ENCODE data around the gene ERGIC3. TPM values are rescaled to one million over a fixed set of nuclear protein-coding genes. Genes with fewer than 3 reads are reported as not detected.

The ERGIC3 gene
- polyA plus RNA-seq, 3 donors, result 348 to 369 (median 365) TPM

DNA sequence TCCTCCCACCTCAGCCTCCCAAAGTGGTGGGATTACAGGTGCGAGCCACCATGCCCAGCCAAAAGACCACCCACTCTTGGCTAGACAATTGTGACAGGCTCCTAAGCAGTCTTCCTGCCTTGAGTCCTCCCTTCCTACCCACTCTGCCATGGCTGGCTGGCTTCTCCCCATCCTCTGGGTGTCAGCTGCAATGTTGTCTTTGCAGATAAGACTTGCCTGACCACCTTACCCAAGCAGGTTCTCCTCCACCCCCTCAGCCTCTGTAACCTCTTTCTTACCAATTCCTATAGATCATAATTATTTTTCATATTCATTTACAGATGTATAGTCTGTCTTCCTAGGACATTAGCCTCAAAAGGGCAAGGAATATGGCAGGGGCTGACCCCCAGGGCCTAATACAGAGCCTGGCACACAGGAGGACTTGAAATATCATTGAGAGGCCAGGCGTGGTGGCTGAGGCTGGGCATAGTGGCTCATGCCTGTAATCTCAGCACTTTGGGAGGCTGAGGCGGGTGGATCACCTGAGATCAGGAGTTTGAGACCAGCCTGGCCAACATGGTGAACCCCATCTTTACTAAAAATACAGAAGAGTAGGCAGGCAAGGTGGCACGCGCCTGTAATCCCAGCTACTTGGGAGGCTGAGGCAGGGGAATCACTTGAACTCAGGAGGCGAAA is 45.0 kb downstream of the ERGIC3 start:
- no peak for DNase-seq

DNA sequence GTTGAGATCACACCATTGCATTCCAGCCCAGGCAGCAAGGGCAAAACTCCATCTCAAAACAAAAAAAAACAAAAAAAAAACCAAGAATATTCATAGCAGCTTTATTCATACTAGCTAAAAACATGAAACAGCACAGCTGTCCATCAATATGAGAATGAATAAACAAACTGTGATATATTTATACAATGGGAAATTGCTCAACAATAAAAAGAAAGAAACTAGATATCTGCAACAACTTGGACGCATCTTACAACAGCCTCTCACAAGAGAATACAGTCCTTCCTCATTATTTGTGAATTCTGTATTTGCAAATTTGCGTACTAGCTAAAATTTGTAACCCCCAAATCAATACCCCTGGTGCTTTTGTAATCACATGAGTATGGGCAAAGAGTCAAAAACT is 45.6 kb downstream of the ERGIC3 start:
- no peak for DNase-seq

DNA sequence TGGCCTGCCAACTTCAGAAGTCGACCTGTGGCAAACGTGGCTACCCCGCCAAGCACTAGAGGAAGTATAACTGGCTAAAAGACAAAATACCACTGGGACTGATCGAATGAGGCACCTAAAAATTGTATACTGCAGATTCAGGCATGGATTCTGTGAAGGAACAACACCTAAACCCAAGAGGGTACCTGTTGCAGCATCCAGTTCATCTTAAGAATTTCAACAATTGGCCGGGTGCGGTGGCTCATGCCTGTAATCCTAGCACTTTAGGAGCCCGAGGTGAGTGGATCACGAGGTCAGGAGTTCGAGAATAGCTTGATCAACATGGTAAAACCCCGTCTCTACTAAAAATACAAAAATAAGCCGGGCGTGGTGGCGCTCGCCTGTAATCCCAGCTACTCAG is 46.5 kb downstream of the ERGIC3 start:
- no peak for DNase-seq

DNA sequence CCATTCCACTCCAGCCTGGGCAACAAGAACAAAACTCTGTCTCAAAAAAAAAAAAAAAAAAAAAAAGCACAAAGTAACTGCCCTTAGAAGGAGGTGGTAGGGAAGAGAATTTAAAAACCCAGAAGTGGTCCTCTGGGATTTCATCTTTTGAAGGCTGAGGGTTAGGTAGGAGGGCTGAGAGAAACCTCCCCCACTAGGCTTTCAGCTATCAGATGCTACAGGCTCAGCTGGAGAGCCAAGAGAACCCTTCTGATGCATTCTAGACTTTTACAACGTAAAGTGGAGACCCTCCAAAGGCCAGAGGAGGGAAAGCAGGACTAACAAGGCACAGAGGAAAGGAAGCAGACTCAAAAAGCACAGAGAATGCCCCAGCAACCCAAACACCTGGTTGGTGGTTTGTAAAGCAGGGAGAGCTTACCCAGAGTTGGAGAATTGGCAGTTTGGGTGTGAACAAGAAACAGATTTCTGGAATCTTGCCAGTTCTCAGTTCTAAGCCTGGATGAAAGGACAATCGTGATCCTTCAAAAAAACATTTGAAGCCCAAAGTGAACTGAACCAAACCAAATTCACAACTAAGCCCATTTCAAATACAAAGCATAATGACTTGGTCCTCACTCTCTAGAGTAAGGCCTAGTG is 50.6 kb downstream of the ERGIC3 start:
- no peak for DNase-seq

DNA sequence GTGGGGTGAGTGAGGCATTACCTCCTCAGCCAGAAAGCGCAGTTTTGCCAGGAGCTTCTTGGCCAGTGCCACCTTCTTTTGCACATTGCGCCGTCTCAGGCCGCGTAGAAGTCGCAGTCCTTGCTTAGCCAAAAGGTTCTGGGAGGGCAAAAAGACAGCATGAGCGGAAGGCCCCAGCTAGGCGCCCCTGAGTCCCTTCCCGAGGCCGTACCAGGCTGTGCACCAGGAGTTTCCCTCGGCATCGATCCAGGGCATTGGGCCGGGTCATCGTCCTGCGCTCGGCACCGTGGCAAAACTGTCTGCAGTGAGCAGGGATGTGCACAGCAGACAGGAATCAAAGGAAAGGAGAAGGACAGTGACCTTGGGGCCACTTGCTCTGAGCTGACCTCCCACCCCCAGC is 53.6 kb downstream of the ERGIC3 start:
- DNase-seq, result no peak

DNA sequence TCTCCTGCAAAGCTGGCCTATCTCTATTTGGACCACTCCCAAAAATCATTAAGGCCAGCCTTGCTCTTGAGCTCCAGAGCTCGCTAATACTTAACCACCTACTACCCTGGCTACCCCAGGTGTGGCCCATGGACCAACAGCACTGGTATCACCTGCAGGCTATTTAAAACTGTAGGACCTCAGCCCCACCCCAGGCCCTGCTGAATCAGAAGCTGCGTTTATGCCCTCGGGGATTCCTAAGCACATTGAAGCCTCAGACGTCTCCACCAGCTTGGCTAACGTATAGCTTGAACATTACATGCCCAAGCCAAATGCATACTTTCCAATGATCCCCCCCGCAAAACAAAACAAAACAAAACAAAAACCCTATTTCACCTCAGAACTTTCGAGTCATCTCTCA is 54.0 kb downstream of the ERGIC3 start:
- no peak for DNase-seq

DNA sequence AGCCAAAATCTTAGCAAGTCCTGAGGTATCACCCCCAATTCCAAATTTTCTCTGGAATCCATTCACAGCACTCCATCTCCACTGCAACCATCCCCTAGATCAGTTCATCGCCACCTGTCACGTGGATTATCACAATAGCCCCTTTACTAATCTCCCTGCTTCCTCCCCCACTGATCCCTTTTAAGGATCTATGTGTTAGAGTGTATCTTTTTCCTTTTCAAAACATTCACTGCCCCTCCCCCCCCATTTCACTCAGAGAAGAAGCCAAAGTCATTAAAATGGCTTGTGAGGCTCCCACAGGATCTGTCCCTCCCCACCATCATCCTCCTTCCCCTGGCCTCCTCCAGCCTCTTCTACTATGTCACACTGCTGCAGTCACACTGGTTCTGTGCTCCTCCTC is 55.3 kb downstream of the ERGIC3 start:
- no peak for DNase-seq

DNA sequence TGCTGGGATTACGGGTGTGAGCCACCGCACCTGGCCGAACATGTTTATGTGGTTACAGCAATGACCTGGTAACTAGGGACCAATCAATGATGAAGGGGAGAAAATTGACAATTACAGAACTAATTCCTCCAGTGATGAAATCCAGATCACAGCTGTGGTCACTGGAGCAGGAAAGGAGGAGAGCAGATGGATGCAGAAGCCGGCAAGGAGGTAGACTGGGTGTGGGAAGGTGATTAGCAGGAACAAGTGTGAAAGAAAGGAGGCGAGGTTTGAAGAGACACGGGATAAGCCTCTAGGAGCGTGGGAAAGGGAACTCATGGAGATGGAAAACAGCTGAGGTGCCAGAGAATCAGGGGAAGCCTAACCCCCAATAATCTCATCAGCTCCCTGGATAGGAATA is 56.6 kb downstream of the ERGIC3 start:
- DNase-seq, result no peak

DNA sequence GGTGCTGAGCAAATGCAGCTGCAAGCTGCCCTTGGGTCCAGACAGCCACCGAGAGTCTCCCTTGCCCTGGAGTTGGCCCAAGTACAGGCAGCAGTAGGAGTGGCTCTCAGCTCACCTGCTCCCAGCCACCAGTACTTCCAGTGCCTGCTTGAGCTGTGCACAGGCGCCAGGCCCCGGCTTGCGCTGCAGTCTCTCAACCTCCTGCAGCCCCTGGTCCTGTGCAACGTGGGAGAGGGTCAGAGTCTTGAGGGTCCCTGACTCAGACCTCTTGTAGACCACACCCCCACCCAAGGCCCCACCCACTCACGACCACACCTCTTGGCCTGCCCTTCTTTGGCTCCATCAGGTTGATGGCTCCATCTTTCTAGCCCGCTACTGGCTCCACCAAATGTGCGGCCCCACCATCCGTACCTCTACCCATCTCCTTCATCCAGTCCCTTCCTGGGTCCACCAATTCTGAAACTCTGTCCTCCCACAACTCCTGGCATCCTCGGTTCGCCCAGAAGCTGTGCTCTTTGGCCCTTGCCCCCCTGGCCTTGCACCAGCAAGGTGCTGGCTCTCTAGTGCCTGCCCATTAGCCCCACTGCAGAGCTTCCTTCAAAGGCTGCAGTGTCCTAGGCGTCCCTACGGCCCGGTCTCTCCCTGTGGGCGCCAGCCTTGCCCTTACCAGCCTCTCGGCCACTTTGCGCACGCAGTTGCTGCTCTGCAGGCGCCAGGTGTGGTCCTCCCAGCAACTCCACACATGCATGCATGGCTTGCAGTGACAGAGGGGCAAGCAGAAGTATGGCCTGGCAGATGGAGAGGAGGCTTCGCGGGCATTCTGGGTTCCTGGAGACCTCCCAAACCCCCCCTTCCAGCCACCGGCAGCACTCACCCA is 57.3 kb downstream of the ERGIC3 start:
- DNase-seq, result no peak

DNA sequence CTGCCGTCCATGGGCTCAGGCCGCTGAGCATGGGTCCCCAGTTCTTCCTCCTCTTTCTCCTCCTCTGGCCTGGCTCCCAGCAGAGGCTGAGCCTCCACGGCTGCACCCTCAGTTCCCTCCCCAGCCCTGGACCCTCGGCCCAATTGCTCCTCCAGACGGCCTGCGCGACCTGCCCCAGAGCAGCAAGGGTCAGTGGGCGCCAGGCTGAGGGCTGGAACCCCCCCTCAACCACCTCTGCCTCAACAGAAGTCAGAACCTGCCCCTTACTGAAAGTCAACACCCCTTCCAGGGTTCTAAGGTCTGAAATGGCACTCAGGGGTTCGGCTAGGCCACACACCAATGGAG is 57.9 kb downstream of the ERGIC3 start:
- no peak for DNase-seq

DNA sequence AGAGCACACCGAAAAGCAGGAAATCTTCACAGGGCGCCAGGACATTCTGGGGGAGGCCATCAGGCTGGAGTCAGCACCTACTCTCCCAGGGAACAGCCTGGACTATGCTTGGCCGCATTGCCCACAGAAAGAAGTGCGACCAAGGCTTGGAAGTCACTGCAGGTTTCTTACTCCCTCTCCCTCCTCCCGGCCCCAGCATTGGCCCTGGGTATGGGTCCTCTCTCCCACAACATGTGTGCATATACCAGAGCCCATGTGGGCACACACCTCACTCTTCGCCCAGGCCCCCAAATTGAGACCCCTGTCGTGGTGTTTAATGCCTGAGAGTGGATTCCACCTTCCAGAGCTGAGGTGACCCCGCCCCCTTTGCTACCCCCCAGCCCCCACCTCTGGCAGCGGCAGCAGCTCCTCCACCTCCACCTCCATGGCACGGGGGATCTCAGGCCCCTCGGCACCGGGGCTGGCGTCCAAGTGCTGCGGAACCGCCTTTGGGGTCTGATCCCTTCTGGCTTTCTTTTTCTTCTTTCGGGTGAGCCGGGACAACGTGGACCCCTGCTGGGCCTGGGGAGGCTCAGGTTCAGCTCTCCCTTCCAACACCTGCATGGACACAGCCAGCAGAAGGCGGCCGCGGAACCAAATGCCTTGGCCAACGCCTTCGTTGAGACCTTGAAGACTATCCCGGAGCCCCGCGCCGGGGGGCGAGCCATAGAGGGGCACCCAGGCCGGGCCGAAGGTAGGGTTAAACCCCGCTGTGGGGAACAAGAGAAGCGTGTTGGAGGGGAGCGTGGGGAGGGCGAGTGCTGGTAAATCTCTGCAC is 58.5 kb downstream of the ERGIC3 start:
- no peak for DNase-seq

DNA sequence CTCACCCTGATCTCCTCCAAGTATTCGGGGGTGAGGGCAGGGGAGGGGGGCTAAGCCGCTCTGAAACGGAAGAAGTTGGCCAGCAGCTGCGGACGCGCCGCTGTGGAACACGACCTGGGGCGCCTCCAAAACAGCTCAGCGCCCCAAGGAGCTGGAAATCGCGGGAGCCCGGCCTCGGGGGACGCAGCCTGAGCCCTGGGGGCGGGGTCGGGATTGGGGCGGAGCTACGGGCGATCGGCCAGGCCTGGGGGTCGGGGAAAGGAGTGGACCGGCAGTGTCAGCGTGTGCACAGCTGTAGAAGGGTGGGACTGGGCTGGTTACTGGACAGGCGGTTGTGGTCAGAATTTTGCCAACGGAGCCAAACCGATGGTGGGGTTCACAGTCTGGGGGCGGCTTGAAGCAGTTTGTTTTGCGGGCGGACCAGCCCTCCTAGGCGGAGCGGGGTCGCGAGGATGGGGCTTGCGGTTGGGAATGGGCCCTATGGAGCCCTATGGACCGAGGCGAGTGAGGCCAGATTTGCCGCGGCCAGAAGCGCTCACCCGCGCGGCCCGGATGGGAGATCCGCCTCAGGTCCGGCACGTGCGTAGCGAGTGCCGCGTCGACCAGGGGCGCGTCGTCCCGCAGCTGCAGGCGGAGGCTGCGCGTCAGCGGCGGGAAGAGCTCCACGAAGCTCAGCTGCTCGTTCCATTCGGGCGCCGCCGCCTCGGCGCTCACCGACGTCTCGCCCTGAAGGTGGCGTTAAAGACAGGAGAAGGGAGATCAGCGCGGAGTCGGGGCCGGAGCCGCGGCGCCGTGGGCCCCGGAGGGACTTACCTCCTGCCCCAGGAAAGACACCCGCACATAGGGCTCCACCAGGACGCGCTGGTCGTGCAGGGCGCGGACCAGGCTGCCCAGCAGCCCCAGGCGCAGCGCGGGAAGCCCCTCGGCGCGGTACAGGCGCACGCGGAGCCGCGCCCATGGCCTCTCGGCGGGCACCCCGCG is 59.4 kb downstream of the ERGIC3 start:
- peak; percentile 63 for DNase-seq

DNA sequence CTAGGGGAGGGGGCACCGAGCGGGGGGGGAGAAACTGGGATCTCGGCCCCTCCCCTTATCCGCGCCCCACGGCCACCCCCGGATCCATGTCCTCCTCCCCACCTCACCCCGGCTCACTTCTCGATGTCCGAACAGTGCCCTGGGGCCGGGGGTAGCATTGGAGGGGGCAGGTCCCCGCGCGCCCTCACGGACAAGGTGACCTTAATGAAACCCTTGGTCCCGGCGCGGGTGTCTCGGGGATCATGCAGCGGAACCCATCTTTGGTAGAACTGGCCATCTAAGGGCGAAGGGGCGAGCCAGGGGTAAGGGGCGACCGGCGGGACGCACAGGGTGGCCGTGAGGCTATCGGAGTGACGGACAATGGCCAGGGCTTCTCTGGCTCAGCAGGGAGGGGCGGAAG is 60.1 kb downstream of the ERGIC3 start:
- no peak for DNase-seq

DNA sequence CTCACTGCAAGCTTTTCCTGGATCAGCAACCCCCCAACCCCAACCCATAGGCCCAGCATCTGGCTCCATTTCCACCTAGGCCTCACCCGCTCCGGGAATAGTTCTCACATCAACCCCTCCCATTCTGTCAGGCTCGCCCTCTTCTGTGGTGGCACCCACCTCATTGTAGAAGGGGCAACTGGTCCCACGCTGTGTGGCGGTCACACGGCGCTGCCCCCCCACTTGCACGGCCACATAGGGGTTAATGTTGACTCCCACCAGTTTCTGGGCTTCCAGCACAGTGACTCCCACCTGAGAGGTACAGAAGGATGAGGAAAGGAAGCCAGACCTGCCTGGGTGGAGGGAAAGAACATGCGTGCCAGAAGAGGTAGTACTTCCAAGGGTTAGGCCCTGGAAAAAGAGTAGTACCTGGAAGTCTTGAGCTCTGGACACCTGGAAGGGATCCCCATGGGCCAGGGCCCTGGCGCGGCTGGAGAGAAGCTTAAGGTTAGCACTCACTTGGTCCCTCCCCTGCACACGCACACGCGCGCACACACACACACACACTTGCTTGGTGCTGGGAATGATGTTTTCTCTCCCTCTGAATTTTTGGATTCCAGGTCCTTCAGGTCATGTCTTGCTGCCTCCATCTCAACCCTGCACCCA is 61.1 kb downstream of the ERGIC3 start:
- no peak for DNase-seq

DNA sequence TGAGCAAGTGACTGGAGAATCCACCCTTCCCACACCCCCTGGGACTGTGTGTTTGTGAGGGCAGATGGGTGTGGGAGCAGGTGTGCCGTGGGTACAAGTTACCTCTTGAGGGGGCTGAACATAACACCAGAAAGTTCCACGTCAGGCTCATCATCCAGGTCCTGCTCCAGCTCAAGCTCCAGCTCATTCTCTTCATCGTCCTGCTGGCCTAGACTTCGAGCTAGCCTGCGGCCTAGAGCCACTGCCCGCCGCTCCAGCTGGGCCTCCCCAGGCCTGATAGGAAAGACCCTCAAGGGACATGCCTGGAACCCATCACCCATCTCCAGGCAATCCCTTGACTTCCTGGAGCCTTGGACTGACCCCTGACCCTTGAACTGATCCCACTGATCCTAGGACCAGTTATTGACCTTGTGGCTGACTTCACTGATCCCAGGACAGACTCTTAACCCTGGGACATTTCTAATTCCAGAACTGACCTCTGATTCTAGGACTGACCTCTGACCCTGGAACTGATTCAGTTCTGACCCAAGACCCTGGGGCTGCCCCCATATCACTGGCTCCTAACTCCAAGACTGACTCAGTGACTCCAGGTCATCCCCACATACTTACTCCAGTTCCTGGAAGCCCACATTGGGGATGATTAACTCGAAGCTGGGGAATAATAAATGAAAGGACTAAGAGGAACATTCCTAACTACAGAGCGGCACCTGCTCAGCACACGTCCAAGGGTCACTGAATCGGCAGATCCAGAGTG is 62.0 kb downstream of the ERGIC3 start:
- DNase-seq, result peak; percentile 61

DNA sequence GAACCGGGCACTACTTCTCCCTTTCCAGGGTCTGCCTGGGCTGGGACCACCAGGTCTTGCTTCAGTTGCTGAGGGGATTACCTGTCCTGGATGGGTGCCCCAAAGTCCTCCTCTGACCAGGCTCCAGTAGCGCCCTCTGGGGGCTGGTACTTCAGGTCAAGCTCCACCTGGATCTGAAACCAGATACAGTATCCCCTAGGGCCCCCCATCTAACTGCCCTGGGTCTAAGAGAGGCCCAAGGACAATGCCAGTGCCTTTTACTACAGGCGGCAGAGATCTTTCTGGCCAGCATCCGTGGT is 62.5 kb downstream of the ERGIC3 start:
- no peak for DNase-seq

DNA sequence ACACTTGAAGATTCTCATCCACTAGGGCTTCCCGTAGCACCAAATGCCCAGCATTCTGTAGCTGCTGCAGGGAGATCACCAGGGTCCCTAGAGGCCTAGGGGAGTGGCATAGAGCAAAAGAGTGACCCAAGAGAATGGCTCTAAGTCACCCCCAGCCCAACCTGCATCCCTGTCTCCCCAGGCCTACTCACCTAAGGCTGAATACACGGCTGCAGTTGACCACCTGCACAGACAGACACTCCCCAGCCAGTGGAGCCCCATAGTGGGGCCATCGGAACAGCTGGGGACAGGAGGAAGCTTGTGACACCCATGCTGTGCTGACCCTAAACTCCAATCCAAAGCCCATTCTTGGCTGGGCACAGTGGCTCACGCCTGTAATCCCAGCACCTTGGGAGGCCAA is 64.2 kb downstream of the ERGIC3 start:
- no peak for DNase-seq

Measured in renal pelvis (tissue), 4 donors.